Measurements from ENCODE around the gene YWHAG.
A peak's percentile ranks its signal among the peaks of the same experiment; 100 is the strongest.
"Not testable (repeated sequence)": the region's sequence is repeated elsewhere in the genome, so short reads cannot be mapped to it uniquely, and the experiment has no call there.

The YWHAG gene

DNA sequence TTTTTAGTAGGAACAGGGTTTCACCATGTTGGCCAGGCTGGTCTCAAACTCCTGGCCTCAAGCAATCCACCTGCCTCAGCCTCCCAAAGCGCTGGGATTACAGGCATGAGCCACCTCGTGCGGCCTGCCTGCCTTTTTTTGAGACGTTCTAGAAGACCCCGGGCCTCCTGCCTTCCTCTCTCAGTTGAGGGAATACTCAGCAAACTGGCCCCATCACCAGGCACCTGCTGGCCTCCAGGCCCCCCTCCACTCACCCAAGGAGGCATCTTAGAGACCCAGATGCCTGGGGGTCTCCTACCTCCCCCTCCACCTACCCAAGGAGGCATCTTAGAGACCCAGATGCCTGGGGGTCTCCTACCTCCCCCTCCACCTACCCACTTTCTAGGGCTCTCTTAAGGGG is 65.9 kb downstream of the YWHAG start:
- DNase-seq: not testable (repeated sequence)

DNA sequence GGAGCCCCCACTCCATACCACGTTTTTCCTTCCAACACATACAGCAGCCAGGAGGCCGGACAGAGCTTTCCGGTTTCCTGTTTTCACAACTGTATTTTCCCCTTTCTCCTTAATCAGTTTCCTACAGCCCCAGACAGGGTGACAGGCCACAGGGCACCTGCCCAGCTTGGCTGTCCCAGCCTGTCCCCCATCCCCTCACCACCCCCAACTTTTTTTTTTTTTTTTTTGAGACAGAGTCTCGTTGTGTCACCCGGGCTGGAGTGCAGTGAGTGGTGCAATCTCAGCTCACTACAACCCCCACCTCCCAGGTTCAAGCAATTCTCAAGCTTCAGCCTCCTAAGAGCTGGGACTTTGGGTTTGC is 66.6 kb downstream of the YWHAG start:
- DNase-seq: no peak

DNA sequence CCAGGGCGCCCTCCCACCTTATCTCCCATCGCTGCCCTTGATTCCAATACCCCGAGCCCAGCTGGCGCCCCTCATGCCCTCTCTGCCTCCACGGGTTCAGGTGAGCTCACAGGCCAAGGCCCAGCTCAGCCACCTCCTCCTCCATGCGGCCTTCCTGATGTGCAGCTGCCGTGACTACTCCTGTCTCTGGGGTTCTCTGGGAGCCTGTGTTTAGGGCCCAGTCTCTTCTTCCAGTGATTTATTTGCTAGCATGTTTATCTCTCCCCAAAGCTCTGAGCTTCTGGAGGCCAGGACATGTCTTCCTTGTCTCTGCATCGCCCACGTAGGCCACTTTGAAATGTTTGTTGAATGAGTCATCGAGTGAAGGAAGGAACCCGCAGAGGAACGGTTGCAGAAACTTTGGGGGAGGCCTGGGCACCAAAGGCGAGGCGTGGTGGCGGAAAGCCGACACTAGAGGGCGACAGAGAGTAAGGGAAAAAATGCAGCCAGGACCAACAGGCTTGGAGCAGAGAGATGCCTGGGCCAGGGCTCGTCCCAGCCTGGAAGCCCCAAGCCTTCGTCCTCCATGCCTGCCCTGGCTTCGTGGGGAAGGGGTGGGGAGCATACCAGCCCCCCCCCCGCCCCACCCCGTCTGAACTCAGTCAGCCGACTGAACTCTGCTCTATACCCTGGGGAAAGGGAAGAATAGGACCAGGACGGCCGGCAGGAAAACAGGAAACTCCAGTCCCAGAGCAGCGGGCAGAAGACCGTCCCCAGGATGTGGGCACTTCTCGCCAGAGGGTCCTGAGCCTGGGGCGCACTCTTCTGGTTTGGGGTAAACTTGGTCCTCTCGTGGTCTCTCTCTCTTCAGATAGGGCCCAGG is 67.2 kb downstream of the YWHAG start:
- peak; percentile 96 for DNase-seq

- DNase-seq: not testable (repeated sequence)
These were observed 67.9 kb downstream of the YWHAG start for GRCh38 chr7:76290847-76291350.

DNA sequence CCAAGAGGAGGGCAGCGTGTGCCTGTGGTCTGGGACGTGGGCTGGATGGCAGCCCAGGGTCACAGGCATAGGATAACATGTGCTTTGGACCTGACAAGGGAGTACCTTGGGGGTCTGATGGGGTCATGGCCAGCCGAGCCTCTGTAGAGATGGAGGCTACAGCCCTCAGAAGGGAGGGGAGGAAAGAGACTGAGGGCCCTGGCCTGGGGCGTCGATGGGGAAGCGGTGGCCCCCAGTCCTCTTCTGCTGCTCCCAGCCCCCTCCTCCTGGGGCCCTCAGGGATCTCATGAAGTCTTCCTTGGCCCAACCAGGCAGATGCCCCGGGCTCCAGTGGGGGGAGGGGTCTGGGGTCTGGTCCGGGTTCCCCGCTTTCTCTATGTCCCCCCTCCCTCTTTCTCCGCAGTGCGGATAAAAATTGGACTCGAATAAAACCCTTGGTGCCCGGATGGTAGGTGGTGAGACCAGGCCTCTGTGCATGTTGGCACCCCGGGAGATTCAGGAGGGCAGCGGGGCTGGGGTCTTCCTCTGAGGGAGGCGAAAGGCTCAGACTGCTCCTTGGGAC is 71.9 kb downstream of the YWHAG start:
- DNase-seq: no peak

- no peak for DNase-seq
These were observed 73.0 kb downstream of the YWHAG start for GRCh38 chr7:76285604-76286374.

DNA sequence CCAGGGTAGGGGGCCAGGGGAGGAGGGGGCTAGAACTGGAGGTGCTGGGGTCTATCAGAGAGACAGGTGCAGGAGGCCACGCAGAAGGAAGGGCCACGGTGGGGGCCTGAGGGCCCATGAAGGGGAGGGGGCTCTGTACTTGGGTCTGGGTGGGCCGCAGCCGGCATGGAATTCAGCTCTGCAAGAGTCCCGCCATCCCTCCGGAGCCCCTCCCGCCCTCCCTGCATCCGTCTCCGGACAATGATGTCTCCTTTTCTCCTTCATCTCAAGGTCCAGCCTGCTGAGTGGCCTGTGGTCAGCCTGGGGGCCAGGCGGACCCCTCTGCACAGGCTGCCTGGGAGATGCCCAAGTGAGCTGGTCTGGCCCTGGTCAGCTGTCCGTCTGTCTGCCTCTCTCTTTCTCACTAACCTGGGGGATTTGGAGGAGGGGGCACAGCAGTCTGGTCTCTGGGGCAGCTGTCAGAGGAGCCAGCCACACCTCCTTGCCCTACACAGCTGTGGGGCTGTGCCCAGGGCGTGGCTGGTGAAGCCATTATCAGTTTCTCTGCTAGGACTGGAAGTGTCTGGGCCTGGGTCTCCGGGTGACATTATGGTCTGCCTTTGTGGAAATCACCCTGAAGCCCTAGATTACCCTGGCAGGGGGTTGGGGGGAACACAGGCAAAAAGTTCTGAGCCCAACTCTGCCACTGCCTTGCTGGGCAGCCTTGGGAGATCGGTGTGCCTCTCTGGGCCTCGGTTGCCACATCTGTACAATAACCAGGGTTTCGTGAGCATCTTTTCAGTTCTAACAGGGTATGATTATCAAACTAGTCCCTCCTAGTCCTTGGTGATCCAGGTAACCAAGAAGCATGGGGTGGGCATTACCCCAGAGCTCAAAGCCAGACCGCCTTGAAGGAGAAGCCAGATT is 75.3 kb downstream of the YWHAG start:
- DNase-seq: no peak

GRCh38 chr7:76282344-76283253 is 76.2 kb downstream of the YWHAG start:
- DNase-seq: no peak

DNA sequence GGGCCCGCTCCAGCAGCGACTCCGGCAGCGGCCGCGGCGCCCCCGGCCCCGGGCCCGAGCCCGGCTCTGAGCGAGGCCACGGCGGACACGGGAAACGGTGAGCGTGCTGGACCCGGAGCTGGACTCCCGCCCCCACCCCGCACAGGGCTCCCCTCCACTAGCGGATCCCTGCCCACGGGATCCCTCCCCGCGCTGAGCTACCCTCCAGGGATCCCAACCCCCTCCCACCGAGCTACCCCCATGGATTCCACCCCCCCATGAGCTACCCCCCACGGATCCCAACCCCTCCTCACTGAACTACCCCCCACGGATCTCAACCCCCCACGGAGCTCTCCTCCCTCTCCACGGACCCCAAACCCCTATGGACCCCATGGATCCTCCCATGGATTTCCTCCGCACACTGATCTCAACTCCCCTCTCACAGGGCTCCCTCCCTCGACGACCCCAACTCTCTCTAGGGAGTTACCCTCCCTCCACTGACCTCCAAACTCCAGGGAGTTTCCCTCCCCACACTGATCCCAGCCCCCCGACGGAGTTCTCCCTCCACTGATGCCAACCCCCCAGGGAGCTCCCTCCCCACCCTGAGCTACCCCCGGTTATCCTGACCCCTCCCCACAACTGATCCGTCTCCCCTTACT is 77.0 kb downstream of the YWHAG start:
- no peak for DNase-seq

DNA sequence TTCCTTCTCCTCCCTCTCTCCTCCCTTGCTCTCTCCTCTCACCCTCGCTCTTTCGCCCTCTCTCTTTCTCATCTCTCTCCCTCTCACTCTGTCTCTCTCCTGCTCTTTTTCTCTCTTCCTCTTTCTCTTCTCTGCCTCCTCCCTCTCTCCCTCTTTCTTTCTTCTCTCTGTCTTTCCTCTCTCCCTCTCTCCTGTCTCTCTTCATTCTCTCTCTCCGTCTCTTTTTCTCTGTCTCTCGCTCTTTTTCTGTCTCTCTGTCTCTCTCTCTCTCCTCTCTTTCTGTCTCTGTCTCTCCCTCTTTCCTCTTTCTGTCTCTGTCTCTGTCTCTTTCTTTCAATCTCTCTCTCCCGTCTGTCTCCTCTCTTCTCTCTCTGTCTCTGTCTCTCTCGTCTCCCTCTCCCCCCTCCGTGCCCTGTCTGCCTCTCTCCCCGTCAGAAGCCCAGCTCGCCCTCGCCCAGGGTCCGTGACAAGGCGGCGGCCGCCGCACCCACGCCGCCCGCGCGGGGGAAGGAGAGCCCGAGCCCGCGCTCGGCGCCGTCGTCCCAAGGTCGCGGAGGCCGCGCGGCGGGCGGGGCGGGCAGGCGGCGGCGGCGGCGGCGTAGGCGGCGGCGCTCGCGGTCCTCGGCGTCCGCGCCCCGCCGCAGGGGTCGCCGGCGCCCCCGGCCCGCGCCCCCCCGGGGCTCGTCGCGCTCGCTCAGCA is 77.6 kb downstream of the YWHAG start:
- no peak for DNase-seq

GRCh38 chr7:76280408-76280807 is 78.4 kb downstream of the YWHAG start:
- no peak for DNase-seq

- DNase-seq: no peak
These were observed 80.3 kb downstream of the YWHAG start for GRCh38 chr7:76278540-76278939.
